ENCODE measurements around the gene IL2RA. TPM values are rescaled to one million over a fixed set of nuclear protein-coding genes. Genes with fewer than 3 reads are reported as not detected.

The IL2RA gene
- total and polyA plus RNA-seq, 10 of the 15 experiments (the other 5 are each of a cell fraction or from before 2014, with no cell fraction given) = 2.2 to 6.0 (median 4.9) TPM

GRCh38 chr10:6017781-6018354, 44.3 kb downstream of the IL2RA start:
- Histone ChIP-seq H3K9ac (ENCODE audit: control insufficient read depth, insufficient read depth, low read length) (no peak overlapping the region), H3K36me3 (ENCODE audit: control insufficient read depth in 2 of 2, insufficient read depth in 2 of 2, low read length in 1 of 2) (no peaks in the 10 kb centered on the region), H2AFZ (ENCODE audit: control insufficient read depth, low read depth, low read length) (no peak overlapping the region), H3K4me3 (no peak overlapping the region), H4K20me1 (ENCODE audit: control insufficient read depth, insufficient read depth) (no peaks in the 10 kb centered on the region), H3K9me3 (replicated peaks; ENCODE audit: control insufficient read depth, insufficient read depth, low read length) (no peaks in the 10 kb centered on the region), H3K27ac (ENCODE audit: control insufficient read depth, insufficient read depth) (no peak overlapping the region), H3K27me3 (replicated peaks in 1 of 2; ENCODE audit: control insufficient read depth in 2 of 2, insufficient read depth in 2 of 2, low read length in 1 of 2) (no peaks in the 10 kb centered on the region; a peak in 1 of 4 replicates), H3K4me2 (ENCODE audit: control insufficient read depth, insufficient read depth) (no peak overlapping the region), H3K4me1 (ENCODE audit: control insufficient read depth, insufficient read depth, low read length) (no peaks in the 10 kb centered on the region), H3K79me2 (ENCODE audit: control insufficient read depth, insufficient read depth, low read length) (no peaks in the 10 kb centered on the region)
- FAIRE-seq = no peak
- ATAC-seq = no peak
- in situ Hi-C loops (cut with MboI) (loop anchor here (10.0 kb wide), 1 partner anchor 387 kb away; no protein-coding TSS in a partner anchor), intact Hi-C loops (cut with micrococcal nuclease; ENCODE audit: unreplicated experiment) (no loop called here)
- ChIA-PET SMC1A (ENCODE audit: uncharacterized antibody, unreplicated experiment) (interaction anchor here (1.0 kb wide), 1 partner anchor 8 kb away, joined by 3 read pairs; no protein-coding TSS in a partner anchor), POLR2A (no interaction called here), RAD21 (ENCODE audit: unreplicated experiment) (interaction anchor here (1.3 kb wide), 1 partner anchor 29 kb away, joined by 3 read pairs; no protein-coding TSS in a partner anchor), CTCF (interaction anchor here (1.6 to 6.0 kb wide), 3 partner anchors 69 to 384 kb away, joined by 4 to 142 read pairs (median 6); no protein-coding TSS in a partner anchor)
- no TSS peak for BruUV-seq (replicated peaks)
- 72% methylated on average over 8 of the region's 8 CpGs for WGBS (ENCODE audit: insufficient coverage, insufficient replicate concordance, low lambda C conversion rate, missing lambda C conversion rate)
- no peak for DNase-seq (ENCODE audit: low read depth, low spot score)
- TF ChIP-seq BRCA1 (IDR thresholded peaks at IDR 0.05; ENCODE audit: low read depth, low read length) = no peak
- TF ChIP-seq NKRF (conservative IDR thresholded peaks at IDR 0.05) = no peak
- no peak for TF ChIP-seq NR2C1 (IDR thresholded peaks at IDR 0.05)
- TF ChIP-seq, protein P1, sequence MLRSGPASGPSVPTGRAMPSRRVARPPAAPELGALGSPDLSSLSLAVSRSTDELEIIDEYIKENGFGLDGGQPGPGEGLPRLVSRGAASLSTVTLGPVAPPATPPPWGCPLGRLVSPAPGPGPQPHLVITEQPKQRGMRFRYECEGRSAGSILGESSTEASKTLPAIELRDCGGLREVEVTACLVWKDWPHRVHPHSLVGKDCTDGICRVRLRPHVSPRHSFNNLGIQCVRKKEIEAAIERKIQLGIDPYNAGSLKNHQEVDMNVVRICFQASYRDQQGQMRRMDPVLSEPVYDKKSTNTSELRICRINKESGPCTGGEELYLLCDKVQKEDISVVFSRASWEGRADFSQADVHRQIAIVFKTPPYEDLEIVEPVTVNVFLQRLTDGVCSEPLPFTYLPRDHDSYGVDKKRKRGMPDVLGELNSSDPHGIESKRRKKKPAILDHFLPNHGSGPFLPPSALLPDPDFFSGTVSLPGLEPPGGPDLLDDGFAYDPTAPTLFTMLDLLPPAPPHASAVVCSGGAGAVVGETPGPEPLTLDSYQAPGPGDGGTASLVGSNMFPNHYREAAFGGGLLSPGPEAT (IDR thresholded peaks at IDR 0.05; ENCODE audit: low read depth) = no peak
- no peak for TF ChIP-seq SRF (IDR thresholded peaks at IDR 0.05; ENCODE audit: low read depth in 2 of 2, low read length in 2 of 2)
- no peak for TF ChIP-seq CEBPB (IDR thresholded peaks at IDR 0.05; ENCODE audit: borderline replicate concordance in 1 of 2, low read depth in 2 of 2, low read length in 2 of 2)
- TF ChIP-seq, protein P2, sequence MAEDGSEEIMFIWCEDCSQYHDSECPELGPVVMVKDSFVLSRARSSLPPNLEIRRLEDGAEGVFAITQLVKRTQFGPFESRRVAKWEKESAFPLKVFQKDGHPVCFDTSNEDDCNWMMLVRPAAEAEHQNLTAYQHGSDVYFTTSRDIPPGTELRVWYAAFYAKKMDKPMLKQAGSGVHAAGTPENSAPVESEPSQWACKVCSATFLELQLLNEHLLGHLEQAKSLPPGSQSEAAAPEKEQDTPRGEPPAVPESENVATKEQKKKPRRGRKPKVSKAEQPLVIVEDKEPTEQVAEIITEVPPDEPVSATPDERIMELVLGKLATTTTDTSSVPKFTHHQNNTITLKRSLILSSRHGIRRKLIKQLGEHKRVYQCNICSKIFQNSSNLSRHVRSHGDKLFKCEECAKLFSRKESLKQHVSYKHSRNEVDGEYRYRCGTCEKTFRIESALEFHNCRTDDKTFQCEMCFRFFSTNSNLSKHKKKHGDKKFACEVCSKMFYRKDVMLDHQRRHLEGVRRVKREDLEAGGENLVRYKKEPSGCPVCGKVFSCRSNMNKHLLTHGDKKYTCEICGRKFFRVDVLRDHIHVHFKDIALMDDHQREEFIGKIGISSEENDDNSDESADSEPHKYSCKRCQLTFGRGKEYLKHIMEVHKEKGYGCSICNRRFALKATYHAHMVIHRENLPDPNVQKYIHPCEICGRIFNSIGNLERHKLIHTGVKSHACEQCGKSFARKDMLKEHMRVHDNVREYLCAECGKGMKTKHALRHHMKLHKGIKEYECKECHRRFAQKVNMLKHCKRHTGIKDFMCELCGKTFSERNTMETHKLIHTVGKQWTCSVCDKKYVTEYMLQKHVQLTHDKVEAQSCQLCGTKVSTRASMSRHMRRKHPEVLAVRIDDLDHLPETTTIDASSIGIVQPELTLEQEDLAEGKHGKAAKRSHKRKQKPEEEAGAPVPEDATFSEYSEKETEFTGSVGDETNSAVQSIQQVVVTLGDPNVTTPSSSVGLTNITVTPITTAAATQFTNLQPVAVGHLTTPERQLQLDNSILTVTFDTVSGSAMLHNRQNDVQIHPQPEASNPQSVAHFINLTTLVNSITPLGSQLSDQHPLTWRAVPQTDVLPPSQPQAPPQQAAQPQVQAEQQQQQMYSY (CRISPR knock-in tag; IDR thresholded peaks at IDR 0.05) = no peak
- TF ChIP-seq ATF7 (IDR thresholded peaks at IDR 0.05; ENCODE audit: low read depth) = no peak
- TF ChIP-seq RUNX3 (IDR thresholded peaks at IDR 0.05; ENCODE audit: low read length) = no peak
- TF ChIP-seq, protein P3, sequence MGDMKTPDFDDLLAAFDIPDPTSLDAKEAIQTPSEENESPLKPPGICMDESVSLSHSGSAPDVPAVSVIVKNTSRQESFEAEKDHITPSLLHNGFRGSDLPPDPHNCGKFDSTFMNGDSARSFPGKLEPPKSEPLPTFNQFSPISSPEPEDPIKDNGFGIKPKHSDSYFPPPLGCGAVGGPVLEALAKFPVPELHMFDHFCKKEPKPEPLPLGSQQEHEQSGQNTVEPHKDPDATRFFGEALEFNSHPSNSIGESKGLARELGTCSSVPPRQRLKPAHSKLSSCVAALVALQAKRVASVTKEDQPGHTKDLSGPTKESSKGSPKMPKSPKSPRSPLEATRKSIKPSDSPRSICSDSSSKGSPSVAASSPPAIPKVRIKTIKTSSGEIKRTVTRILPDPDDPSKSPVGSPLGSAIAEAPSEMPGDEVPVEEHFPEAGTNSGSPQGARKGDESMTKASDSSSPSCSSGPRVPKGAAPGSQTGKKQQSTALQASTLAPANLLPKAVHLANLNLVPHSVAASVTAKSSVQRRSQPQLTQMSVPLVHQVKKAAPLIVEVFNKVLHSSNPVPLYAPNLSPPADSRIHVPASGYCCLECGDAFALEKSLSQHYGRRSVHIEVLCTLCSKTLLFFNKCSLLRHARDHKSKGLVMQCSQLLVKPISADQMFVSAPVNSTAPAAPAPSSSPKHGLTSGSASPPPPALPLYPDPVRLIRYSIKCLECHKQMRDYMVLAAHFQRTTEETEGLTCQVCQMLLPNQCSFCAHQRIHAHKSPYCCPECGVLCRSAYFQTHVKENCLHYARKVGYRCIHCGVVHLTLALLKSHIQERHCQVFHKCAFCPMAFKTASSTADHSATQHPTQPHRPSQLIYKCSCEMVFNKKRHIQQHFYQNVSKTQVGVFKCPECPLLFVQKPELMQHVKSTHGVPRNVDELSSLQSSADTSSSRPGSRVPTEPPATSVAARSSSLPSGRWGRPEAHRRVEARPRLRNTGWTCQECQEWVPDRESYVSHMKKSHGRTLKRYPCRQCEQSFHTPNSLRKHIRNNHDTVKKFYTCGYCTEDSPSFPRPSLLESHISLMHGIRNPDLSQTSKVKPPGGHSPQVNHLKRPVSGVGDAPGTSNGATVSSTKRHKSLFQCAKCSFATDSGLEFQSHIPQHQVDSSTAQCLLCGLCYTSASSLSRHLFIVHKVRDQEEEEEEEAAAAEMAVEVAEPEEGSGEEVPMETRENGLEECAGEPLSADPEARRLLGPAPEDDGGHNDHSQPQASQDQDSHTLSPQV (IDR thresholded peaks at IDR 0.05) = no peak
- TF ChIP-seq BACH1 (IDR thresholded peaks at IDR 0.05; ENCODE audit: borderline replicate concordance) = no peak
- no peak for TF ChIP-seq CHD4 (IDR thresholded peaks at IDR 0.05)
